OCI-LY1 (cell line): ENCODE data around the gene SYTL1.

Experiments used
- H2AFZ ChIP-seq: fragments of 200-600 bp; sonication (generic), shearing (Covaris generic); 2 replicates; pipeline ENCODE4 v1.6.0; 2014; ENCODE audit warnings: antibody characterized with exemption, mild to moderate bottlenecking, low read length
- H3F3A ChIP-seq: fragments of 200-600 bp; sonication (generic), shearing (Covaris generic); 2 replicates; pipeline ENCODE4 v1.6.0; 2014; ENCODE audit warnings: mild to moderate bottlenecking, antibody characterized with exemption, low read length, moderate library complexity; ENCODE audit not compliant: insufficient read depth
- H3K27ac ChIP-seq: fragments of 200-600 bp; sonication (generic); 2 replicates; pipeline ENCODE4 v1.5.1; 2014; ENCODE audit warnings: low read length, mixed run types, mild to moderate bottlenecking, low read depth; ENCODE audit not compliant: poor library complexity, severe bottlenecking
- H3K27me3 ChIP-seq: fragments of 200-600 bp; sonication (generic); 2 replicates; pipeline ENCODE4 v1.6.0; 2014; ENCODE audit warnings: antibody characterized with exemption, mild to moderate bottlenecking, low read length, moderate library complexity; ENCODE audit not compliant: insufficient read depth
- H3K36me3 ChIP-seq: fragments of 200-600 bp; sonication (generic); 2 replicates; pipeline ENCODE4 v1.6.1; 2014; ENCODE audit warnings: mild to moderate bottlenecking, antibody characterized with exemption, low read length, moderate library complexity, mixed read lengths; ENCODE audit not compliant: insufficient read depth
- H3K4me1 ChIP-seq: fragments of 200-600 bp; sonication (generic); 2 replicates; pipeline ENCODE4 v1.5.1; 2014; ENCODE audit warnings: mild to moderate bottlenecking, low read length, moderate library complexity; ENCODE audit not compliant: insufficient read depth, severe bottlenecking
- H3K4me2 ChIP-seq: fragments of 200-600 bp; sonication (generic), shearing (Covaris generic); 2 replicates; pipeline ENCODE4 v1.6.1; 2014; ENCODE audit warnings: low read length
- H3K4me3 ChIP-seq: fragments of 200-600 bp; sonication (generic); 2 replicates; pipeline ENCODE4 v1.5.1; 2014; ENCODE audit warnings: low read length, low read depth, mild to moderate bottlenecking, mixed read lengths; ENCODE audit not compliant: poor library complexity, severe bottlenecking
- H3K79me2 ChIP-seq: fragments of 200-600 bp; shearing (Covaris generic); 2 replicates; pipeline ENCODE4 v1.6.1; 2016; ENCODE audit warnings: mixed run types, low read length, mixed read lengths; ENCODE audit not compliant: insufficient read depth
- H3K9ac ChIP-seq: fragments of 200-600 bp; sonication (generic), shearing (Covaris generic); 2 replicates; pipeline ENCODE4 v1.6.1; 2014; ENCODE audit warnings: mild to moderate bottlenecking, low read length, mixed read lengths
- H3K9me2 ChIP-seq: fragments of 200-600 bp; sonication (generic), shearing (Covaris generic); 2 replicates; pipeline ENCODE4 v1.6.1; 2014; ENCODE audit warnings: low read depth, mild to moderate bottlenecking, low read length, mixed read lengths
- H3K9me3 ChIP-seq: fragments of 200-600 bp; shearing (Covaris generic); 2 replicates; pipeline ENCODE4 v1.6.1; 2014; ENCODE audit warnings: low read length, mixed read lengths
- H4K20me1 ChIP-seq: fragments of 200-600 bp; sonication (generic), shearing (Covaris generic); 2 replicates; pipeline ENCODE4 v1.6.0; 2016; ENCODE audit warnings: mild to moderate bottlenecking, low read length; ENCODE audit not compliant: insufficient read depth
- CTCF ChIP-seq: fragments of 200-600 bp; sonication (generic), shearing (Covaris generic); IDR thresholded peaks from 2 replicates; pipeline ENCODE4 v1.5.1; 2017; ENCODE audit warnings: mild to moderate bottlenecking, antibody characterized with exemption, low read length, moderate library complexity, mixed read lengths
- EZH2 ChIP-seq: fragments of 200-600 bp; sonication (generic), shearing (Covaris generic); IDR thresholded peaks from 2 replicates; pipeline ENCODE4 v1.8.0; 2017; ENCODE audit warnings: borderline replicate concordance, mixed run types, mild to moderate bottlenecking, antibody characterized with exemption, low read length, moderate library complexity, mixed read lengths

The SYTL1 gene

GRCh38 chr1:27366411-27367159 lies 24.8 kb downstream of the SYTL1 start, which contains the start of gene MAP3K6:
Gene MAP3K6, minus strand, starts transcription at chr1:27366961. Its CDS starts 364 bp downstream, at chr1:27366597.
- no peak for TF ChIP-seq EZH2
- TF ChIP-seq CTCF = peak; percentile 49; the same call in 1 of the 2 replicates
- H3K27me3 ChIP-seq = no peaks in the 10 kb centered on the region
- H3K79me2 ChIP-seq = no peaks in the 10 kb centered on the region
- peaks cover 27% of the 10 kb centered on the region for H3K4me1 ChIP-seq
- H3K9ac ChIP-seq = peak within 1 kb of the TSS; percentile 57
- H3K9me2 ChIP-seq = no peaks in the 10 kb centered on the region
- H3K9me3 ChIP-seq = no peaks in the 10 kb centered on the region
- H3K4me3 ChIP-seq = peak within 1 kb of the TSS; percentile 69
- peak within 1 kb of the TSS; percentile 91 for H3K4me2 ChIP-seq
- H4K20me1 ChIP-seq = no peaks in the 10 kb centered on the region
- no peaks in the 10 kb centered on the region for H3K36me3 ChIP-seq
- no peak within 1 kb of the TSS for H3K27ac ChIP-seq
- H3F3A ChIP-seq = no peaks in the 10 kb centered on the region
- H2AFZ ChIP-seq = no peak within 1 kb of the TSS

- TF ChIP-seq EZH2 (no peak), CTCF (no peak)
- Histone ChIP-seq H3K4me1 (peaks cover 27% of the 10 kb centered on the region), H3K4me3 (no peak overlapping the region), H3K79me2 (no peaks in the 10 kb centered on the region), H3K9me3 (no peaks in the 10 kb centered on the region), H3K36me3 (no peaks in the 10 kb centered on the region), H3F3A (no peaks in the 10 kb centered on the region), H3K4me2 (no peak overlapping the region), H2AFZ (no peak overlapping the region), H3K27ac (no peak overlapping the region), H3K9me2 (no peaks in the 10 kb centered on the region), H3K27me3 (no peaks in the 10 kb centered on the region), H3K9ac (no peak overlapping the region), H4K20me1 (no peaks in the 10 kb centered on the region)
These were observed 25.4 kb downstream of the SYTL1 start for GRCh38 chr1:27367160-27367650.

- Histone ChIP-seq H3K4me3 (no peak overlapping the region), H3K9me3 (no peaks in the 10 kb centered on the region), H3K9me2 (no peaks in the 10 kb centered on the region), H3K36me3 (no peaks in the 10 kb centered on the region), H4K20me1 (no peaks in the 10 kb centered on the region), H3K79me2 (no peaks in the 10 kb centered on the region), H3F3A (no peaks in the 10 kb centered on the region), H3K4me2 (no peak overlapping the region), H3K27ac (no peak overlapping the region), H2AFZ (no peak overlapping the region), H3K27me3 (no peaks in the 10 kb centered on the region), H3K4me1 (peaks cover 22% of the 10 kb centered on the region), H3K9ac (no peak overlapping the region)
- TF ChIP-seq CTCF (no peak), EZH2 (no peak)
These were observed 27.2 kb downstream of the SYTL1 start for GRCh38 chr1:27368869-27369582.
